Liver (tissue), 9 donors: ENCODE data around the gene PRDM7. TPM values are rescaled to one million over a fixed set of nuclear protein-coding genes. Genes with fewer than 3 reads are reported as not detected.

Source experiments
- DNase-seq: peaks from one replicate; pipeline ENCODE4 v3.0.0-alpha.2; 2017; ENCODE audit warnings: low spot score
- H3K27ac ChIP-seq, 2 donors: one replicate each; pipeline ENCODE4 v1.7.0; 2013; ENCODE audit warnings: inconsistent platforms in 2 of 2, low read length in 2 of 2, control low read depth in 1 of 2, low read depth in 1 of 2, mild to moderate bottlenecking in 1 of 2
- H3K27me3 ChIP-seq, 4 donors: one replicate each; pipeline versions ENCODE4 v1.6.1 to v1.7.0; 2013; ENCODE audit warnings: low read length in 3 of 4, inconsistent platforms in 1 of 4, mild to moderate bottlenecking in 1 of 4, moderate library complexity in 1 of 4; ENCODE audit not compliant: control insufficient read depth in 4 of 4, insufficient read depth in 4 of 4
- H3K36me3 ChIP-seq, 4 donors: one replicate each; pipeline versions ENCODE4 v1.6.1 to v1.7.0; 2013; ENCODE audit warnings: low read length in 3 of 4, mild to moderate bottlenecking in 3 of 4, low read depth in 1 of 4, moderate library complexity in 1 of 4; ENCODE audit not compliant: control insufficient read depth in 4 of 4, insufficient read depth in 3 of 4
- H3K4me1 ChIP-seq, 4 donors: one replicate each; pipeline versions ENCODE4 v1.6.1 to v1.7.0; 2013; ENCODE audit warnings: low read length in 3 of 4, mild to moderate bottlenecking in 3 of 4, moderate library complexity in 1 of 4; ENCODE audit not compliant: control insufficient read depth in 4 of 4, insufficient read depth in 4 of 4
- H3K4me3 ChIP-seq, 3 donors: one replicate each; pipeline versions ENCODE4 v1.6.1 to v1.7.0; 2013; ENCODE audit warnings: low read length in 3 of 3, control low read depth in 1 of 3, low read depth in 1 of 3, mild to moderate bottlenecking in 1 of 3
- H3K9ac ChIP-seq, 2 donors: one replicate each; pipeline ENCODE4 v1.7.0; 2013; ENCODE audit warnings: low read length in 2 of 2, mild to moderate bottlenecking in 2 of 2, moderate library complexity in 2 of 2, control low read depth in 1 of 2, low read depth in 1 of 2
- H3K9me3 ChIP-seq, 4 donors: one replicate each; pipeline versions ENCODE4 v1.6.1 to v1.7.0; 2013; ENCODE audit warnings: low read length in 3 of 4; ENCODE audit not compliant: control insufficient read depth in 4 of 4
- ATF3 ChIP-seq: IDR thresholded peaks from 2 replicates; pipeline ENCODE4 v1.6.1; 2016; ENCODE audit warnings: antibody characterized with exemption
- CTCF ChIP-seq: fragments of 150-350 bp; IDR thresholded peaks from 2 replicates; pipeline ENCODE4 v1.5.1; 2017; ENCODE audit warnings: improper control_type of control experiment, low read depth, low read length; ENCODE audit not compliant: missing input control
- EGR1 ChIP-seq, 2 donors: IDR thresholded peaks; 2 replicates each; pipeline ENCODE4 v1.6.1; 2016 to 2018; ENCODE audit warnings: antibody characterized with exemption in 2 of 2, low read depth in 2 of 2
- FOXA1 ChIP-seq: IDR thresholded peaks from 2 replicates; pipeline ENCODE4 v1.6.1; 2016; ENCODE audit warnings: antibody characterized with exemption
- FOXA2 ChIP-seq: IDR thresholded peaks from 2 replicates; pipeline ENCODE4 v1.6.1; 2016; ENCODE audit warnings: antibody characterized with exemption
- GABPA ChIP-seq, 2 donors: IDR thresholded peaks in 1 of 2; conservative IDR thresholded peaks in 1 of 2; 2 replicates each; pipeline ENCODE4 v1.6.1; 2016; ENCODE audit warnings: antibody characterized with exemption in 2 of 2, mild to moderate bottlenecking in 1 of 2, moderate library complexity in 1 of 2
- HNF4A ChIP-seq, 2 donors: conservative IDR thresholded peaks; 2 replicates each; pipeline ENCODE4 v1.6.1; 2016; ENCODE audit warnings: antibody characterized with exemption in 2 of 2, mild to moderate bottlenecking in 2 of 2
- HNF4G ChIP-seq: IDR thresholded peaks from 2 replicates; pipeline ENCODE4 v1.6.1; 2016; ENCODE audit warnings: antibody characterized with exemption
- JUND ChIP-seq, 2 donors: IDR thresholded peaks; 2 replicates each; pipeline ENCODE4 v1.6.1; 2016; ENCODE audit warnings: antibody characterized with exemption in 2 of 2
- NR2F2 ChIP-seq: IDR thresholded peaks from 2 replicates; pipeline ENCODE4 v1.6.1; 2016; ENCODE audit warnings: antibody characterized with exemption
- RAD21 ChIP-seq, 2 donors: IDR thresholded peaks; 2 replicates each; pipeline ENCODE4 v1.6.1; 2016; ENCODE audit warnings: antibody characterized with exemption in 2 of 2, mild to moderate bottlenecking in 2 of 2
- REST ChIP-seq: IDR thresholded peaks from 2 replicates; pipeline ENCODE4 v1.6.1; 2016; ENCODE audit warnings: antibody characterized with exemption, mild to moderate bottlenecking
- RXRA ChIP-seq, 2 donors: IDR thresholded peaks; 2 replicates each; pipeline ENCODE4 v1.6.1; 2017 to 2018; ENCODE audit warnings: antibody characterized with exemption in 2 of 2, mild to moderate bottlenecking in 1 of 2
- SP1 ChIP-seq: IDR thresholded peaks from 2 replicates; pipeline ENCODE4 v1.6.1; 2018; ENCODE audit warnings: antibody characterized with exemption, mild to moderate bottlenecking
- TAF1 ChIP-seq: conservative IDR thresholded peaks from 2 replicates; pipeline ENCODE4 v1.6.1; 2016; ENCODE audit warnings: antibody characterized with exemption, mild to moderate bottlenecking
- YY1 ChIP-seq: IDR thresholded peaks from 2 replicates; pipeline ENCODE4 v1.6.1; 2016; ENCODE audit warnings: antibody characterized with exemption, mild to moderate bottlenecking
- ZBTB33 ChIP-seq: IDR thresholded peaks from 2 replicates; pipeline ENCODE4 v1.6.1; 2016; ENCODE audit warnings: antibody characterized with exemption
- WGBS: extraction: QIAGEN DNeasy Blood & Tissue Kit; methylation state at CpG from one replicate; pipeline ENCODE4 v1.1.7; 2013; 5-methylcytosine and 5-hydroxymethylcytosine counted together
- polyA plus RNA-seq, 2 donors: library from polyadenylated mRNA; stranded (reverse) in 1 of 2; unstranded in 1 of 2; fragments of 200-250 nt in 1 of 2; fragments of >200 nt in 1 of 2; fragmentation: Nextera tagmentation in 1 of 2; extraction: Ambion mirVana in 1 of 2; gene quantifications; one replicate each; pipeline versions ENCODE4 v1.2.1 to v1.2.3, GENCODE V29; 2013 to 2015
- total RNA-seq, 2 donors: library from RNA; depleted of rRNA; stranded (reverse); fragments of >200 nt; gene quantifications; one replicate each; pipeline ENCODE4 v1.2.3, GENCODE V29; 2014
- TF ChIP-seq, protein P1 (sequence below): IDR thresholded peaks from 2 replicates; pipeline ENCODE4 v1.6.1; 2016; ENCODE audit warnings: antibody characterized with exemption
- donor health status: healthy.
- donor health status: healthy.
- donor health status: healthy.
- donor health status: healthy.
- donor health status: healthy.

PRDM7 gene
- total and polyA plus RNA-seq, 4 donors: not detected

DNA sequence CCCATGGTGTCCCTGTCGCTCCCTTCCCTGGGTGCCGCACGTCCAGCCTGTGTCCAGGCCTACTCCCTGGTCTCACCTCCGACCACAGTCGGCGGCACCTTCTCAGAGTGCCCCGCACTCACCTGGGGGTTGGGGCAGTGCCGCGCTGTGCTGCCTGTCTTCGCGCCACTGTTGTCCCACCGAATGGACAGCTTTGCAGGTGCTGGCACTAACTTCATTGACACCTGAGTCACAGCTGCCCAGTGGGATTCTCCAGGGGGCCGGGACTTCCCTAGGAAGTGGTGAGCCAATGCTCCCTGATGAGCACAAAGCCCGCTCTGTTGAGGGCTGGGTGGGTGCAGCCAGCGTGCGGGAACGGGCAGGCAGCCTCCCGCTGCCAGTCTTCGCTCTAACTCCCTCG lies 33.6 kb downstream of the PRDM7 start:
- 92% methylated on average over 20 of the region's 20 CpGs for WGBS
- no peak overlapping the region for H3K27ac ChIP-seq
- TF ChIP-seq NR2F2 (no peak), REST (no peak), ZBTB33 (no peak), FOXA1 (no peak), ATF3 (no peak), EGR1 (IDR thresholded peaks at IDR 0.05; ENCODE audit: low read depth in 2 of 2) (no peak), SP1 (no peak), TAF1 (no peak), GABPA (IDR thresholded peaks at IDR 0.05 in 1 of 2, conservative IDR thresholded peaks at IDR 0.05 in 1 of 2) (no peak), JUND (IDR thresholded peaks at IDR 0.05) (no peak)
- H3K4me3 ChIP-seq: no peak overlapping the region
- peaks cover 0 to 41% (median 8%) of the 10 kb centered on the region in 4 donors for H3K36me3 ChIP-seq
- H3K9ac ChIP-seq: no peak overlapping the region
- no peak for DNase-seq
- peaks cover 0 to 17% (median 8%) of the 10 kb centered on the region in 4 donors for H3K4me1 ChIP-seq
- no peaks in the 10 kb centered on the region for H3K9me3 ChIP-seq
- no peaks in the 10 kb centered on the region for H3K27me3 ChIP-seq

DNA sequence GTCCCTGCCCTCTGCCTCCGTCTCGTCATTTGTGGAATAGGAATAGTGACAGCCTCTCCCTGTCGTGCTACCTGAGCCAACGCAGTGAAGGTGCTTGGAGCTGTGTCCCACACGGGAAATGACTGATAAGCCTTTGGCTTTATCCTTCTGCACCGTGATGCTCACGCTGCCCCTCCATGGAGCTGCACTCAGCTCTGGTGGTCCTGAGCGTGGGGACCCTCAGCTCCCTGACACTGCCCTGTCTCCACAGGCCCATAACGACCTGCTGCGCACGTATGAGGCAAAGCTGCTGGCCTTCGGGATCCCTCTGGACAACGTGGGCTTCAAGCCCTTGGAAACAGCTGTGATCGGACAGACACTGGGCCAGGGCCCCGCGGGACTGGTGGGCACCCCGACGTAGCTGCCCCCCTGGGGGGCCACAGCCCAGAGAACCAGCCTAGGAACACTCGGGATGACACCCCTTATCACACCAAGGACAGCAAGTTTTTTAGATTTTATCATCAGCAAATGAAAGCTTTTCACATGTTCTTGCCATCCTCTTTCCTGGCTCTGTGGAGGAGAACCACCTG lies 34.1 kb downstream of the PRDM7 start:
- Histone ChIP-seq H3K27ac (no peak overlapping the region), H3K4me3 (no peak overlapping the region), H3K9ac (no peak overlapping the region), H3K27me3 (no peaks in the 10 kb centered on the region), H3K4me1 (peaks cover 0 to 17% (median 8%) of the 10 kb centered on the region in 4 donors), H3K9me3 (no peaks in the 10 kb centered on the region), H3K36me3 (peaks cover 0 to 46% (median 8%) of the 10 kb centered on the region in 4 donors)
- DNase-seq: no peak
- 89% methylated on average over 19 of the region's 19 CpGs for WGBS
- TF ChIP-seq HNF4G (no peak), EGR1 (IDR thresholded peaks at IDR 0.05; ENCODE audit: low read depth in 2 of 2) (no peak), NR2F2 (no peak), FOXA2 (no peak), GABPA (IDR thresholded peaks at IDR 0.05 in 1 of 2, conservative IDR thresholded peaks at IDR 0.05 in 1 of 2) (no peak), JUND (IDR thresholded peaks at IDR 0.05) (no peak), ATF3 (no peak), RAD21 (IDR thresholded peaks at IDR 0.05) (no peak), RXRA (IDR thresholded peaks at IDR 0.05) (no peak), SP1 (no peak), HNF4A (conservative IDR thresholded peaks at IDR 0.05) (no peak), FOXA1 (no peak), YY1 (no peak), TAF1 (no peak), REST (no peak), CTCF (no peak)
- TF ChIP-seq, protein P1, sequence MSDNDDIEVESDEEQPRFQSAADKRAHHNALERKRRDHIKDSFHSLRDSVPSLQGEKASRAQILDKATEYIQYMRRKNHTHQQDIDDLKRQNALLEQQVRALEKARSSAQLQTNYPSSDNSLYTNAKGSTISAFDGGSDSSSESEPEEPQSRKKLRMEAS: no peak
